Measurements from ENCODE around the gene SAMD9L.
"Not testable (repeated sequence)": the region's sequence is repeated elsewhere in the genome, so short reads cannot be mapped to it uniquely, and the experiment has no call there.

SAMD9L gene

GRCh38 chr7:93146036-93146435 lies 2.1 kb downstream of the SAMD9L start:
- FAIRE-seq (no peak), DNase-seq (ENCODE audit: low spot score) (no peak)

- DNase-seq (ENCODE audit: low spot score), result no peak
- FAIRE-seq, result no peak
These were observed 2.8 kb downstream of the SAMD9L start for GRCh38 chr7:93145354-93145753.

GRCh38 chr7:93142127-93142526 lies 6.1 kb downstream of the SAMD9L start:
- FAIRE-seq, result no peak

GRCh38 chr7:93140582-93141191 lies 7.5 kb downstream of the SAMD9L start:
- no peak for FAIRE-seq

More at GRCh38 chr7:93142127-93142526, 6.1 kb downstream of the SAMD9L start:
- DNase-seq (ENCODE audit: low spot score), result no peak

GRCh38 chr7:93138576-93138975 lies 9.6 kb downstream of the SAMD9L start:
- FAIRE-seq (no peak), DNase-seq (ENCODE audit: low spot score) (no peak)

More at GRCh38 chr7:93140582-93141191, 7.5 kb downstream of the SAMD9L start:
- no peak for DNase-seq (ENCODE audit: low spot score)

GRCh38 chr7:93133005-93133404 lies 15.2 kb downstream of the SAMD9L start:
- FAIRE-seq (no peak), DNase-seq (ENCODE audit: low spot score) (no peak)

GRCh38 chr7:93132216-93132615 lies 16.0 kb downstream of the SAMD9L start:
- DNase-seq (ENCODE audit: low spot score), result no peak
- FAIRE-seq, result no peak

GRCh38 chr7:93126954-93127353 lies 21.2 kb downstream of the SAMD9L start:
- DNase-seq (ENCODE audit: low spot score); FAIRE-seq: not testable (repeated sequence)

- FAIRE-seq; DNase-seq (ENCODE audit: low spot score): not testable (repeated sequence)
These were observed 24.7 kb downstream of the SAMD9L start for GRCh38 chr7:93123532-93123931.

- FAIRE-seq (no peak), DNase-seq (ENCODE audit: low spot score) (no peak)
These were observed 27.3 kb downstream of the SAMD9L start for GRCh38 chr7:93120592-93121549.

- DNase-seq (ENCODE audit: low spot score) (no peak), FAIRE-seq (no peak)
These were observed 28.8 kb downstream of the SAMD9L start for GRCh38 chr7:93119191-93119905.

- FAIRE-seq (peak; percentile 92), DNase-seq (ENCODE audit: low spot score) (peak; percentile 82)
These were observed 30.2 kb downstream of the SAMD9L start, which contains the start of gene SAMD9 for GRCh38 chr7:93117852-93118530. Gene SAMD9, minus strand, starts transcription at chr7:93117979. Its CDS starts 11,882 bp downstream, at chr7:93106097.

- FAIRE-seq, result no peak
- no peak for DNase-seq (ENCODE audit: low spot score)
These were observed 30.9 kb downstream of the SAMD9L start for GRCh38 chr7:93117327-93117726.

- FAIRE-seq, result peak; percentile 48
These were observed 32.4 kb downstream of the SAMD9L start for GRCh38 chr7:93115796-93116195.

GRCh38 chr7:93108003-93108402 lies 40.2 kb downstream of the SAMD9L start:
- FAIRE-seq, result no peak
- no peak for DNase-seq (ENCODE audit: low spot score)

More at GRCh38 chr7:93115796-93116195, 32.4 kb downstream of the SAMD9L start:
- peak; percentile 24 for DNase-seq (ENCODE audit: low spot score)

GRCh38 chr7:93097388-93097787 lies 50.8 kb downstream of the SAMD9L start:
- DNase-seq (ENCODE audit: low spot score), result no peak
- no peak for FAIRE-seq

- DNase-seq (ENCODE audit: low spot score) (peak; percentile 37), FAIRE-seq (no peak)
These were observed 55.3 kb downstream of the SAMD9L start for GRCh38 chr7:93092757-93093370.
